Measurements from ENCODE around the gene PPP1R16B.

- TF ChIP-seq BHLHE40 (IDR thresholded peaks at IDR 0.05; ENCODE audit: borderline replicate concordance) (no peak), HDGF (IDR thresholded peaks at IDR 0.05; ENCODE audit: borderline replicate concordance) (no peak), LEF1 (IDR thresholded peaks at IDR 0.05; ENCODE audit: borderline replicate concordance) (no peak)
These were observed 12.9 kb downstream of the PPP1R16B start for GRCh38 chr20:38818113-38819065.
